ENCODE data around the gene PRCD.

The PRCD gene

GRCh38 chr17:76542566-76542971 is 2.7 kb downstream of the PRCD start:
- DNase-seq: no peak

- DNase-seq: no peak
Measured at GRCh38 chr17:76542984-76543383, 3.1 kb downstream of the PRCD start.

GRCh38 chr17:76543482-76543825 is 3.6 kb downstream of the PRCD start:
- no peak for DNase-seq

GRCh38 chr17:76543826-76544545 is 4.1 kb downstream of the PRCD start:
- no peak for DNase-seq

- DNase-seq: no peak
Measured at GRCh38 chr17:76544546-76545365, 4.9 kb downstream of the PRCD start.

GRCh38 chr17:76545918-76546555 is 6.2 kb downstream of the PRCD start:
- no peak for DNase-seq

- DNase-seq: no peak
Measured at GRCh38 chr17:76546556-76547182, 6.8 kb downstream of the PRCD start.

- peak; percentile 53 for DNase-seq
Measured at GRCh38 chr17:76547183-76547641, 7.4 kb downstream of the PRCD start.

- DNase-seq: no peak
Measured at GRCh38 chr17:76547642-76548202, 7.9 kb downstream of the PRCD start.

GRCh38 chr17:76548378-76549214 is 8.8 kb downstream of the PRCD start:
- no peak for DNase-seq

GRCh38 chr17:76549215-76549518 is 9.3 kb downstream of the PRCD start:
- DNase-seq: no peak

- DNase-seq: no peak
Measured at GRCh38 chr17:76549539-76549938, 9.7 kb downstream of the PRCD start.

GRCh38 chr17:76550712-76551615 is 11.1 kb downstream of the PRCD start:
- no peak for DNase-seq

GRCh38 chr17:76551685-76552084 is 11.8 kb downstream of the PRCD start:
- no peak for DNase-seq

GRCh38 chr17:76553178-76553908 is 13.5 kb downstream of the PRCD start:
- DNase-seq: no peak

GRCh38 chr17:76554131-76554530 is 14.3 kb downstream of the PRCD start:
- DNase-seq: no peak

GRCh38 chr17:76556765-76557367 is 17.0 kb downstream of the PRCD start:
- DNase-seq: no peak

GRCh38 chr17:76557368-76558197 is 17.7 kb downstream of the PRCD start:
- peak; percentile 94 for DNase-seq
